ENCODE results near the gene TPK1.

DNA sequence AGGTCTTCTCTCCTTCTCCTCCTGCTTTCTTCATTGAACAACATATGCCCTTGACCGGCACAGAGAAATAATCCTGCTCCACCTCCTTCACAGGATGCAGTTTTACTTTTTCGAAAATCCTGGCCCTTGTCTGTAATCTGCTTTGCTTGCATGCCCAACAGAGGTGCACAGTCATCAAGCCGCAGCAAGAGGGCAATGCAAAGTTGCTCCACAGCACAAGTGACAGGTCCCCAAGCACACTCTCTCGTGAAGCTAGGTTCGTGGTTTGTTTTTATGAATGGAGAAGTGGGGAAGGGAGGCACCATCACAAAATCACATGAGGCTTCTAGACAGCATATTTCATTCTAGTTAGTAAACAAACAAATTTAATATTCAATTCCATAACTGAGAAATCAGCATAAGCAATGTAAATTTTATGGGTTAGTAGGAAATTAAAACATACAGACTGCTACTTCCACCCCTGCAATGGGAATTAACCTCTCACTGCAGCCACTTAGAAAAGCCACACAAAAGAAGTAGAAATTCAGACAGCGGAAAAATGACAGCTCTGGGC is 178.8 kb downstream of the TPK1 start:
- TF ChIP-seq, protein P1, sequence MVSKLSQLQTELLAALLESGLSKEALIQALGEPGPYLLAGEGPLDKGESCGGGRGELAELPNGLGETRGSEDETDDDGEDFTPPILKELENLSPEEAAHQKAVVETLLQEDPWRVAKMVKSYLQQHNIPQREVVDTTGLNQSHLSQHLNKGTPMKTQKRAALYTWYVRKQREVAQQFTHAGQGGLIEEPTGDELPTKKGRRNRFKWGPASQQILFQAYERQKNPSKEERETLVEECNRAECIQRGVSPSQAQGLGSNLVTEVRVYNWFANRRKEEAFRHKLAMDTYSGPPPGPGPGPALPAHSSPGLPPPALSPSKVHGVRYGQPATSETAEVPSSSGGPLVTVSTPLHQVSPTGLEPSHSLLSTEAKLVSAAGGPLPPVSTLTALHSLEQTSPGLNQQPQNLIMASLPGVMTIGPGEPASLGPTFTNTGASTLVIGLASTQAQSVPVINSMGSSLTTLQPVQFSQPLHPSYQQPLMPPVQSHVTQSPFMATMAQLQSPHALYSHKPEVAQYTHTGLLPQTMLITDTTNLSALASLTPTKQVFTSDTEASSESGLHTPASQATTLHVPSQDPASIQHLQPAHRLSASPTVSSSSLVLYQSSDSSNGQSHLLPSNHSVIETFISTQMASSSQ (IDR thresholded peaks at IDR 0.05; ENCODE audit: low read depth): no peak
- TF ChIP-seq, protein P1 (CRISPR knock-in tag; IDR thresholded peaks at IDR 0.05; ENCODE audit: borderline replicate concordance): no peak
- TF ChIP-seq YY1 (IDR thresholded peaks at IDR 0.05; ENCODE audit: insufficient read depth, insufficient replicate concordance, low read depth, low read length) (no peak), YEATS4 (CRISPR knock-in tag; IDR thresholded peaks at IDR 0.05; ENCODE audit: borderline replicate concordance) (no peak), TMF1 (CRISPR knock-in tag; IDR thresholded peaks at IDR 0.05; ENCODE audit: low read depth) (no peak), EP300 (IDR thresholded peaks at IDR 0.05; ENCODE audit: low read depth in 2 of 2, low read length in 2 of 2) (no peak), EP300 (CRISPR knock-in tag; IDR thresholded peaks at IDR 0.05; ENCODE audit: borderline replicate concordance) (no peak)
- TF ChIP-seq, protein P2, sequence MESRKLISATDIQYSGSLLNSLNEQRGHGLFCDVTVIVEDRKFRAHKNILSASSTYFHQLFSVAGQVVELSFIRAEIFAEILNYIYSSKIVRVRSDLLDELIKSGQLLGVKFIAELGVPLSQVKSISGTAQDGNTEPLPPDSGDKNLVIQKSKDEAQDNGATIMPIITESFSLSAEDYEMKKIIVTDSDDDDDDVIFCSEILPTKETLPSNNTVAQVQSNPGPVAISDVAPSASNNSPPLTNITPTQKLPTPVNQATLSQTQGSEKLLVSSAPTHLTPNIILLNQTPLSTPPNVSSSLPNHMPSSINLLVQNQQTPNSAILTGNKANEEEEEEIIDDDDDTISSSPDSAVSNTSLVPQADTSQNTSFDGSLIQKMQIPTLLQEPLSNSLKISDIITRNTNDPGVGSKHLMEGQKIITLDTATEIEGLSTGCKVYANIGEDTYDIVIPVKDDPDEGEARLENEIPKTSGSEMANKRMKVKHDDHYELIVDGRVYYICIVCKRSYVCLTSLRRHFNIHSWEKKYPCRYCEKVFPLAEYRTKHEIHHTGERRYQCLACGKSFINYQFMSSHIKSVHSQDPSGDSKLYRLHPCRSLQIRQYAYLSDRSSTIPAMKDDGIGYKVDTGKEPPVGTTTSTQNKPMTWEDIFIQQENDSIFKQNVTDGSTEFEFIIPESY (CRISPR knock-in tag; IDR thresholded peaks at IDR 0.05): no peak
- TF ChIP-seq, protein P3, sequence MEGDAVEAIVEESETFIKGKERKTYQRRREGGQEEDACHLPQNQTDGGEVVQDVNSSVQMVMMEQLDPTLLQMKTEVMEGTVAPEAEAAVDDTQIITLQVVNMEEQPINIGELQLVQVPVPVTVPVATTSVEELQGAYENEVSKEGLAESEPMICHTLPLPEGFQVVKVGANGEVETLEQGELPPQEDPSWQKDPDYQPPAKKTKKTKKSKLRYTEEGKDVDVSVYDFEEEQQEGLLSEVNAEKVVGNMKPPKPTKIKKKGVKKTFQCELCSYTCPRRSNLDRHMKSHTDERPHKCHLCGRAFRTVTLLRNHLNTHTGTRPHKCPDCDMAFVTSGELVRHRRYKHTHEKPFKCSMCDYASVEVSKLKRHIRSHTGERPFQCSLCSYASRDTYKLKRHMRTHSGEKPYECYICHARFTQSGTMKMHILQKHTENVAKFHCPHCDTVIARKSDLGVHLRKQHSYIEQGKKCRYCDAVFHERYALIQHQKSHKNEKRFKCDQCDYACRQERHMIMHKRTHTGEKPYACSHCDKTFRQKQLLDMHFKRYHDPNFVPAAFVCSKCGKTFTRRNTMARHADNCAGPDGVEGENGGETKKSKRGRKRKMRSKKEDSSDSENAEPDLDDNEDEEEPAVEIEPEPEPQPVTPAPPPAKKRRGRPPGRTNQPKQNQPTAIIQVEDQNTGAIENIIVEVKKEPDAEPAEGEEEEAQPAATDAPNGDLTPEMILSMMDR (CRISPR knock-in tag; IDR thresholded peaks at IDR 0.05): 0 out of 2 replicates have a peak, but pooled peaks have one; percentile 6

Data from HepG2 (cell line).